Endothelial cell of hepatic sinusoid (primary cell): ENCODE measurements around the gene PCED1B.
"Not testable (repeated sequence)": the region's sequence is repeated elsewhere in the genome, so short reads cannot be mapped to it uniquely, and the experiment has no call there.

ENCODE experiments used
- in situ Hi-C: cut with HindIII; loops from 2 replicates; pipeline ENCODE4 v1.10.0; 2017; ENCODE audit warnings: low sequenced_read_pairs

PCED1B gene

GRCh38 chr12:47160316-47161244 lies 81.2 kb downstream of the PCED1B start:
- in situ Hi-C loops: no loop called here

- in situ Hi-C loops: no loop called here
These were observed 84.7 kb downstream of the PCED1B start for GRCh38 chr12:47164116-47164515.

- in situ Hi-C loops: no loop called here
These were observed 85.5 kb downstream of the PCED1B start for GRCh38 chr12:47164724-47165439.

GRCh38 chr12:47165934-47166333 lies 86.5 kb downstream of the PCED1B start:
- in situ Hi-C loops: no loop called here

- in situ Hi-C loops: no loop called here
These were observed 86.9 kb downstream of the PCED1B start for GRCh38 chr12:47166365-47166764.

GRCh38 chr12:47170281-47170680 lies 90.9 kb downstream of the PCED1B start:
- in situ Hi-C loops: not testable (repeated sequence)

- in situ Hi-C loops: no loop called here
These were observed 98.6 kb downstream of the PCED1B start for GRCh38 chr12:47178014-47178413.

GRCh38 chr12:47182164-47182938 lies 102.9 kb downstream of the PCED1B start:
- in situ Hi-C loops: not testable (repeated sequence)

GRCh38 chr12:47184229-47184628 lies 104.8 kb downstream of the PCED1B start:
- in situ Hi-C loops: no loop called here

- in situ Hi-C loops: no loop called here
These were observed 105.4 kb downstream of the PCED1B start for GRCh38 chr12:47184813-47185212.

- in situ Hi-C loops: no loop called here
These were observed 106.8 kb downstream of the PCED1B start for GRCh38 chr12:47186246-47186645.

- in situ Hi-C loops: no loop called here
These were observed 109.4 kb downstream of the PCED1B start for GRCh38 chr12:47188576-47189441.

- in situ Hi-C loops: no loop called here
These were observed 110.3 kb downstream of the PCED1B start for GRCh38 chr12:47189728-47190127.

GRCh38 chr12:47190271-47190750 lies 110.9 kb downstream of the PCED1B start:
- in situ Hi-C loops: no loop called here

GRCh38 chr12:47190905-47191304 lies 111.5 kb downstream of the PCED1B start:
- in situ Hi-C loops: no loop called here

GRCh38 chr12:47192051-47192450 lies 112.6 kb downstream of the PCED1B start:
- in situ Hi-C loops: no loop called here

- in situ Hi-C loops: no loop called here
These were observed 113.6 kb downstream of the PCED1B start for GRCh38 chr12:47193066-47193465.

GRCh38 chr12:47194501-47194900 lies 115.1 kb downstream of the PCED1B start:
- in situ Hi-C loops: no loop called here

GRCh38 chr12:47200446-47200845 lies 121.0 kb downstream of the PCED1B start:
- in situ Hi-C loops: no loop called here

- in situ Hi-C loops: not testable (repeated sequence)
These were observed 121.8 kb downstream of the PCED1B start for GRCh38 chr12:47201190-47201589.
